ENCODE data around the gene DGKI. TPM values are rescaled to one million over a fixed set of nuclear protein-coding genes. Genes with fewer than 3 reads are reported as not detected.

Gene DGKI
- total RNA-seq, 1 experiment from 2014 or later: 0.79 TPM

GRCh38 chr7:137454246-137454724, 392.5 kb downstream of the DGKI start:
- no peaks in the 10 kb centered on the region for H3K27me3 Mint-ChIP-seq (ENCODE audit: low read depth)
- CTCF ChIA-PET: interaction anchor here (1.0 to 1.7 kb wide), 5 partner anchors 34 to 285 kb away, joined by 3 to 5 read pairs (median 4); no protein-coding TSS in a partner anchor
- no peak for DNase-seq (ENCODE audit: low spot score)
- ATAC-seq: 0 out of 2 replicates have a peak, but pooled peaks have one; percentile 47
- no peaks in the 10 kb centered on the region for H3K36me3 Mint-ChIP-seq
- H3K4me3 Mint-ChIP-seq: no peak overlapping the region
- peaks cover 2% of the 10 kb centered on the region for H3K4me1 Mint-ChIP-seq
- H3K27ac Mint-ChIP-seq: no peak overlapping the region
- POLR2A ChIA-PET: no interaction called here
- TF ChIP-seq ATF6 (CRISPR knock-in tag; IDR thresholded peaks at IDR 0.05) (no peak), CTCF (IDR thresholded peaks at IDR 0.05) (peak; percentile 40; the same call in 1 of the 2 replicates)
- H3K9me3 Mint-ChIP-seq: no peaks in the 10 kb centered on the region

GRCh38 chr7:137453356-137453755, 393.4 kb downstream of the DGKI start:
- CTCF ChIA-PET: interaction anchor here (1.4 kb wide), 1 partner anchor 284 kb away, joined by 5 read pairs; no protein-coding TSS in a partner anchor

More at GRCh38 chr7:137453356-137453755, 393.4 kb downstream of the DGKI start:
- H3K27ac Mint-ChIP-seq: no peak overlapping the region
- no peaks in the 10 kb centered on the region for H3K36me3 Mint-ChIP-seq
- H3K4me3 Mint-ChIP-seq: no peak overlapping the region
- POLR2A ChIA-PET: no interaction called here
- TF ChIP-seq ATF3 (CRISPR knock-in tag; conservative IDR thresholded peaks at IDR 0.05): no peak
- no peak for TF ChIP-seq CREB1 (CRISPR knock-in tag; IDR thresholded peaks at IDR 0.05)
- no peak for TF ChIP-seq ZNF232 (CRISPR knock-in tag; IDR thresholded peaks at IDR 0.05)
- no peak for TF ChIP-seq ZBTB21 (CRISPR knock-in tag; IDR thresholded peaks at IDR 0.05; ENCODE audit: borderline replicate concordance)
- no peak for TF ChIP-seq AFF4 (CRISPR knock-in tag; IDR thresholded peaks at IDR 0.05; ENCODE audit: borderline replicate concordance)
- no peak for TF ChIP-seq OVOL2 (CRISPR knock-in tag; IDR thresholded peaks at IDR 0.05; ENCODE audit: borderline replicate concordance)
- no peak for TF ChIP-seq STAT6 (CRISPR knock-in tag; conservative IDR thresholded peaks at IDR 0.05; ENCODE audit: low read depth)
- TF ChIP-seq ATF2 (CRISPR knock-in tag; IDR thresholded peaks at IDR 0.05; ENCODE audit: borderline replicate concordance, low read depth): no peak
- TF ChIP-seq IRF2 (CRISPR knock-in tag; IDR thresholded peaks at IDR 0.05; ENCODE audit: borderline replicate concordance, low read depth): no peak
- TF ChIP-seq USF1 (CRISPR knock-in tag; IDR thresholded peaks at IDR 0.05): no peak
- TF ChIP-seq RELA (CRISPR knock-in tag; IDR thresholded peaks at IDR 0.05; ENCODE audit: borderline replicate concordance): no peak
- DNase-seq (ENCODE audit: low spot score) (no peak), ATAC-seq (no peak)
- no peaks in the 10 kb centered on the region for H3K27me3 Mint-ChIP-seq (ENCODE audit: low read depth)
- H3K4me1 Mint-ChIP-seq: peaks cover 2% of the 10 kb centered on the region
- H3K9me3 Mint-ChIP-seq: no peaks in the 10 kb centered on the region
